AML-193 (cell line): ENCODE results near the gene POLR2H.

Experiments used
- DNase-seq, 2 experiments: peaks; one replicate each; lab custom pipeline; 2025; lab: John Stamatoyannopoulos, UW

POLR2H gene

DNA sequence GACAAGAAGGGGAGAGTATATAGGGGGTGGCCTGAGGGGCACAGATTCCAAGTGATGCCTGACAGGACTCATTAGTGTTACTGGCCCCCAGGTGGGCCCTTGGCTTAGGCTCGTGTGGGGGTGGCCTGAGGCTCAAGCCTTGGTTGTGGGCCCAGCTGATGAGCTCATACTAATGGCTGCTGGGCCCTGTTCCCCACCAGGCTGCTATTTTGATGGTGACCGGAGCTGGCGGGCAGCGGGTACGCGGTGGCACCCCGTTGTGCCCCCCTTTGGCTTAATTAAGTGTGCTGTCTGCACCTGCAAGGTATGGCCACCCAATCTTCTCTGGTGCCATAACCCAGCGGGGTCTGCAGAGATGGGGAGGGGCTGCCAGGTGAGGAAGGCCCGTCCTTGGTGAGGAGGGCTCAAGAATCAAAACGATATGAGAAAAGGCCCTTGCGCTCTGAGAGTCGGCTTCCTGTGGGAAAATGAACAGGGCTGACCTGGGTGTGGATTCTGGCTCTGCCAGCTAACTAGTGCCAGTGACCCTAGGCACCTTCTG is 25.7 kb downstream of the POLR2H start:
- no peak for DNase-seq

GRCh38 chr3:184388164-184388935 is 26.8 kb downstream of the POLR2H start:
- no peak for DNase-seq

DNA sequence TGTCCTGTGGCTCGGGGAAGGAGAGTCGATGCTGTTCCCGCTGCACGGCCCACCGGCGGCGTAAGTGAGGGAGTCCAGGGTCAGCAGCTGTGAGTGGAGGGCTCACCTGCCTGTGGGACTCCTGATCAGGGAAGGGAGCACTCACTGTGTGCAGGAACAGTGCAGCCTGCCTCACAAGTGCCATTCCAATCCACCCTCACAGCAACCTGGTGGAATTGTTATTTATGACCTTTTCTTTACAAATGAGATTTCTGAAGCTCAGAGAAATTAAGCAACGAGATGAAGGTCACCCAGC is 27.4 kb downstream of the POLR2H start:
- no peak for DNase-seq

DNA sequence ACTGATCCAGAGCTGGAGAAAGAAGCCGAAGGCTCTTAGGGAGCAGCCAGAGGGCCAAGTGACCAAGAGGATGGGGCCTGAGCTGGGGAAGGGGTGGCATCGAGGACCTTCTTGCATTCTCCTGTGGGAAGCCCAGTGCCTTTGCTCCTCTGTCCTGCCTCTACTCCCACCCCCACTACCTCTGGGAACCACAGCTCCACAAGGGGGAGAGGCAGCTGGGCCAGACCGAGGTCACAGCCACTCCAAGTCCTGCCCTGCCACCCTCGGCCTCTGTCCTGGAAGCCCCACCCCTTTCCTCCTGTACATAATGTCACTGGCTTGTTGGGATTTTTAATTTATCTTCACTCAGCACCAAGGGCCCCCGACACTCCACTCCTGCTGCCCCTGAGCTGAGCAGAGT is 27.9 kb downstream of the POLR2H start:
- DNase-seq, result no peak

DNA sequence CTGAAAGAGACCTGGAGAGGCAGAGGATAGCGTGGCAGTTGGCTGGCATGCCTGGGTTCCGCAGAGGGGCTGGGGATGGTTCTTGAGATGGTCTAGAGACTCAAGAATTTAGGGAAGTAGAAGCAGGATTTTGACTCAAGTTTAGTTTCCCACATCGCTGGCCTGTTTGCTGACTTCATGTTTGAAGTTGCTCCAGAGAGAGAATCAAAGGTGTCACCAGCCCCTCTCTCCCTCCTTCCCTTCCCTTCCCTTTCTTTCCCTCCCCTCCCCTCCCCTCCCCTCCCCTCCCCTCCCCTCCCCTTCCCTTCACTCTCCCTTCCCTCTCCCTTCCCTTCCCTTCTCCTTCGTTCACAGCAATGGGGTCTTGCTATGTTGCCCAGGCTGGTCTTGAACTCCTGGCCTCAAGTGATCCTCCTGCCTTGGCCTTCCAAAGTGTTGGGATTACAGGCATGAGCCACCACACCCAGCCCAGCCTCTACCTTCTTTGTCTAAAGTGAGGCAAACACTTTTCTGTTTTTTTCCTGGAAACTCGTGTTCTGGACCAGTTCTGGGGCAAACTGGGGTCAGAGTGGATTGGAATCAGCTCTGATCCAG is 28.5 kb downstream of the POLR2H start:
- DNase-seq, result no peak

GRCh38 chr3:184391266-184391665 is 29.8 kb downstream of the POLR2H start:
- DNase-seq, result no peak

DNA sequence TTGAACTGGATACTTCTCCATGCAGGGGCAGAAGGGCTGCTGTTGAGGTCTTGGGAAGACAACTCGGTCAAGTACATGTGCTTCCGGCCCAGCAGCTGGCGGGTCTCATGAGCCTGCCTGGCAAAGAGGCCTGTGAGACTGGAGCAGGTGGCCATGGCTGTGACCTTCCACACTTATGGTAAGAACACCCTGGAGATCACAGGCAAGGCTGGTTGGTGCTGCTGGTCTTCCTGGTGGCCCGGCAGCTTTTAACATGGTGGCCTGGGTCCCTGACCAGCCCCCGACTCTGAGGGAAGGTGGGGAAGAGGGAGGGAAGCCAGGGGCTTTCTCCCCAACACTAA is 33.8 kb downstream of the POLR2H start:
- no peak for DNase-seq

GRCh38 chr3:184399410-184399809 is 37.9 kb downstream of the POLR2H start:
- no peak for DNase-seq

GRCh38 chr3:184405075-184406030 is 43.8 kb downstream of the POLR2H start:
- DNase-seq, result no peak

DNA sequence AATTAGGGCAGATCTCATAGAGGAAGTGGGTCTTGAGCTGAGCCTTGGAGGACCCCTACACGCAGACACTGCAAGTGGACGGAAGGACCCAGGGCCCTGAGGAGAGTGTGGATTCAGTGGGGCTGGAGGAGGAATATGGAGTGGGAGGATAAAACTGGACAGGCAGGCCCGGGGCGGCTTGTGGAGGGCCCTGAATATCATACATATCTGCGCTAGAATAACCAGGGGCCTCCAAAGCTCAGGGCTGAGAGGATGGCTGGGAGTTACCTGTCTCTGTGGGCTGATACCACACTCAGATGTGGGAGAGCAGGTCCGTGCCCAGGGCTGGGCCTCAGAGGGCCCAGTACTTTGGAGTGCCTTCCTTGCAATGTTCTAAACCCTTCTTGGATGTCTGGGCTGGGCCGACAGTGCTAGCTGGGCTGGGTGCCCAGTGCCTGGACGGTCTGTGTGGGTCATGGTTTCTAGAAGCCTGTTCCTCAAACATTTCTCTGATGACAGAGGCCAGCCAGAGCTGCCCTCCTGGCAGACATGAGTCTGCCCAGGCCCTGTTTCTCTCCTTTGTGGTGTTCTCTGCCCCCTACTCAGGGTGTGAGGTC is 47.9 kb downstream of the POLR2H start:
- DNase-seq, result no peak

DNA sequence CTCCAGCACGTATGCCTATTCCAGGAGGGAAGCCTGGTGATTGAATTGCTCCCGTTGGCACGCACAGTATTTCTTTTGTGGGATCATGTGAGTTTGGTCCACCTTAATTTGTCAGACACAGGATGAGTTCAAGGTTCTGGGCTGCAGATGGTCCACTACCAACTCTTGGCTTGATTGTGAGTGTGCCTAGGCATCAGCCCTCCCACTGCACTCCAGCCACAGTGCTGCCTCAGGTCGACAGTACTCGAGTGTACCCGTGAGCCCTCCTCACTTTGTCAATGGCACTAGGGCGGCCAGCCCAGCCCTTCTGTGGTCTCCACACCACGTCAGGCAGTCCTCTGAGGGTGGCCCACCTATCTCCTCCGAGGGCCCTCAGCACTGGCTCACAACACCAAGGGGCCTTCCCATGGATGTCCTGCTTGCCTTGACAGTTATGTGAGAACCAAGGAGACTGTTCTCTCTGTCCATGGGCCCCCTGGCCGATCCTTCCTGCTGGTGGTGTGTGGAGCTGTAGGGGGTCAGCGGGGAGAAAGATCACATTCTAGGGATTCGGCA is 48.5 kb downstream of the POLR2H start:
- DNase-seq, result no peak

- no peak for DNase-seq
Measured at GRCh38 chr3:184414418-184415202, 53.1 kb downstream of the POLR2H start.

- no peak for DNase-seq
Measured at GRCh38 chr3:184415203-184415490, 53.6 kb downstream of the POLR2H start.

DNA sequence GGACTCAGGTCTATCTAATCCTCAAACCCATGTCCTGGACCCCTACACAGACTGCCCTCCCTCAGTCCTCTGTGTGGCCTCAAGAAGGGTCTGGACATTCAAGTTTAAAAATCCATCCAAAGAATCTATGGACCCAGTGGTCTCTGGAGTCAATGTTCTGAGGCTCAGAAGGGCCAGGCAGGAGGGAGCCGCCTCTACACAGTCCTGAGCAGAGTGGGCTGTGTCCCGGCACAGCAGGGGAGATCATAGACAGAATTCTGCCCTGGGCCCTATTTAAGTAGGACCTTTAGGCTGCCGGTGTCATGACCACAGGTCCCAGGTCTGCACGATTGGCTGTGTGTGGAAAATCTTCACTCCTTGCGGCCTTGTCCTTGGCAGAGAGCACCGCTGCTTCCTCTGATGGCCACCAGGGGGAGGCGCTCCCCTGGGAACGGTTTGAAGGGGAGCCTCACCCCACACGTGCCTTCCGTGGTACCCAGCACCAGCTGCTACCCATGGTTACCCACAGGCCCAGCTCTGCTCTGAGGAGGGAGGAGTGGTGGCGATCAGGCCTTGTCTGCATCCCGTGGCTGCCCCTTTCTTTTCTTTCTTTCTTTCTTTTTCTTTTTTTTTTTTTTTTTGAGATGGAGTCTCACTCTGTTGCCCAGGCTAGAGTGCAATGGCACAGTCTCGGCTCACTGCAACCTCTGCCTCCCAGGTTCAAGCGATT is 56.3 kb downstream of the POLR2H start:
- peak; percentile 61 to 71 for DNase-seq
